HG02759 (cell line): ENCODE data around the gene APOA4.
"Not testable (repeated sequence)": the region's sequence is repeated elsewhere in the genome, so short reads cannot be mapped to it uniquely, and the experiment has no call there.

Experiments used
- ATAC-seq: cut with Tn5 transposase; IDR thresholded peaks from one replicate; pipeline ENCODE4 v1.9.1; 2021; ENCODE audit warnings: mild to moderate bottlenecking, moderate library complexity; ENCODE audit not compliant: unreplicated experiment

APOA4 gene

GRCh38 chr11:116804001-116804400, 19.1 kb downstream of the APOA4 start:
- no peak for ATAC-seq

DNA sequence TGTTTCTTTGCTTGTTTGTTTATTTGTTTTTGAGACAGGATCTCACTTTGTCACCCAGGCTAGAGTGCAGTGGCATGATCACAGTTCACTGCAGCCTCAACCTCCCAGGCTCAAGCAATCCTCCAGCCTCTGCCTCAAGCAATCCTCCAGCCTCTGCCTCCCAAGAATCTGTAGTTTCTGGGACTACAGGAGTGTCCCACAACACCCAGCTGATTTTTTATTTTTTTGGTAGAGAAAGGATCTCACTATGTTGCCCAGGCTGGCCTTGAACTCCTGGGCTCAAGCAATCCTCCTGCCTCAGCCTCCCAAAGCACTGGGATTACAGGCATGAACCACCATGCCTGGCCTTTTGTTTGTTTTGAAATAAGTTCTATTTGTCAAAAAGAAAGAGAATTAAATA, 21.4 kb downstream of the APOA4 start:
- ATAC-seq = not testable (repeated sequence)

- no peak for ATAC-seq
These were observed 22.5 kb downstream of the APOA4 start for GRCh38 chr11:116800610-116801009.

DNA sequence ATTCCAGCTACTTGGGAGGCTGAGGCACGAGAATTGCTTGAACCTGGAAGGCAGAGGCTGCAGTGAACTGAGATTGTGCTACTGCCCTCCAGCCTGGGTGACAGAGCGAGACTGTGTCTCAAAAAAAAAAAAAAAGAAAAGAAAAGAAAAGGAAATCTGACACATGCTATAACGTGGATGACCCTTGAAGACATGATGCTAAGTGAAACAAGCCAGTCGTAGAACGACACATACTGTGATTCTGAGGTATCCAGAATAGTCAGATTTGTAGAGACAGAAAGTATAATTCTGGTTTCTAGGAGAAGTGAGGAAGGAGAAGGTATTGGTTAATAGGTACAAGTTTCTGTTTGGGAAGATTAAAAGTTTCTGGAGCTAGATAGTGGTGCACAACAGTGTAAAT, 24.7 kb downstream of the APOA4 start:
- ATAC-seq = no peak

GRCh38 chr11:116797816-116798215, 25.3 kb downstream of the APOA4 start:
- no peak for ATAC-seq

- no peak for ATAC-seq
These were observed 26.6 kb downstream of the APOA4 start for GRCh38 chr11:116796548-116796947.

- no peak for ATAC-seq
These were observed 28.3 kb downstream of the APOA4 start for GRCh38 chr11:116794851-116795250.

GRCh38 chr11:116793772-116794097, 29.4 kb downstream of the APOA4 start:
- no peak for ATAC-seq

DNA sequence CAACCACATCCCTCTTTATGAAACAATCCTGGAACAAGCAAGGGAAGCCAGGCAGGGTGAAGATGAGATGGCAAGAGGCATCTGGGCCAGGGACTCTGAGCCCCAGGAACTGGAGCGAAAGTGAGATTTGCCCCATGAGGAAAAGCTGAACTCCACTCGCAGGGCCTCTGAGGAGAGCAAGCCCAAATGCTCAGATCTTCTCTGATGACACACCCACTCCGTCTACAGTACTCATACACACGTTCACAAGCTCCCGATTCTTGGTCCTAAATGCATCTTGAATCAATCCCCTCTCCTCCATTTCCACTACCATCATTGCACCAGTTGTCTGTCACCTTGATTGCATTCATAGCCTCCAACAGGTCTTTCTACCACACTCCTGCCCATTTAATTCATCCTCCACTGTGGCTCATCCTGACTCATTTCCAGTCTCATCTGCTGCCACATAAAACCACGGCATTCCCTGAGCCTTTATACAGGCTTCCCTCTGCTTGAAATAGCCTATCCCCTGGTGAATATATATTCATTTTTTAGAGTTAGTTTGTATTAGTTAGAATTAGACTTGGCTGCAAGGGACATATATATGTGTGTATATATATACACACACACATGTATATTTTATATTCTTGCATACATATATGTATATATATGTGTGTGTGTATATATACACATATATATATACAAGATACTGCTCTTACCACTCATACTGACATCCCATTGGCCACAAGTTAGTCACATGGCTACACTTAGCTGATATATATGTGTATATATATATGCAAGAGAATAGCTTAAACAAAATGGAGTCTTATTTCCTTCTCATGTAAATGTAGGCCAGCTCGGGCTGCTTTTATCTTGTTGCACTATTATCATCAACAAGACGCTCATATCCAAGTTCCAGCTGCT, 30.0 kb downstream of the APOA4 start:
- no peak for ATAC-seq

DNA sequence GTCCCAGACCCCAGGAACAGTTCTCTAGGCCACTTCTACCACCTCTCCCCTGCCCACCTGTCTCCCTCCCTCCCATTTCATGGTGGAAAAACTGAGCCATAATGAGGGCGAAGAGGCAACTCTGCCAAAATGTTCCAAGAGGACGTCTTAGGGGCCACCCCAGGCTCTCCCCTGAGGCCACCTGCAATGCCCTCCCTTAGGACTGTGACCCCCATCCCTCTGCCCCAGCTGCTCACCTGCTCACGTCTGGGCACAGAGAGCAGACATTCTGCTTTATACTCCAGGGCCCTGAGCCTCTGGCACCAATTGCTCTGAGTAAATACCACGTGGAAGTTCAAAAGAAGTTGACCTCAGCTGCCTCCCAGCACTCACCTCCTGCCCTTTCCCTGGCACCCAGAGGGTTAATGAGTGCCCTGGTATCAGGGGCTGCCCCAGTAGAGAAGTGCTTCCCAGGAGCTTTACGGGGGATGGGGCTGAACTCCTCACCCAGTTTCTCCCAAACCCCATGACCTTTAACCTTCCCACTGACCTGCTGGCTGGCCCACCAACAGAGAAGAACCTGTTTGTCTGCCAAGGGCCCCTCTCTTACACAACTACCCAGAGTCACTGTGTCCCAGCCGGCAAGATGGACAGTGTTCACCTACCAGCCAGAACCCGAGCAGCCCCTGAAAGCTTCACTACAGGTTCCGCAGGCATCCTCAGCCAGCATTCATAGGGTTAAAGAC, 30.8 kb downstream of the APOA4 start:
- no peak for ATAC-seq

DNA sequence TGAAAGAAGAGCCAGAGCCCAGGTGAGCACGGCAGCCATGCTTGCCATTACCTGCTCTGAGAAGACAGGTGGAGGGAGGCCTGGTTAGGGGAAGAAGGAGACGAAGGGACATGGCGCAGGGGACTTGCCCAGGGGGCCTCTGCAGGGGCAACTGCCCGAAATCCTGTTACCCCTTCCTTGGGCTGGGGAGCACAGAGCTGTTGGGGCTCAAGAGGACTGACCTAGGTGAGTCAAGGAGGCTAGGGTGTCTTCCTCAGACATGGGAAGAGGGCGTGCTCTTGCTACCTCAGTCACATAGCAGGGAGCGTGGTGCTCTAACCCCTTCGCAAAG, 31.3 kb downstream of the APOA4 start, which contains the start of gene APOA5:
APOA5 (minus strand) TSS at position 67 of the 331 bp plus-strand sequence; CDS start at position 48, 19 bp downstream.
- no peak for ATAC-seq

DNA sequence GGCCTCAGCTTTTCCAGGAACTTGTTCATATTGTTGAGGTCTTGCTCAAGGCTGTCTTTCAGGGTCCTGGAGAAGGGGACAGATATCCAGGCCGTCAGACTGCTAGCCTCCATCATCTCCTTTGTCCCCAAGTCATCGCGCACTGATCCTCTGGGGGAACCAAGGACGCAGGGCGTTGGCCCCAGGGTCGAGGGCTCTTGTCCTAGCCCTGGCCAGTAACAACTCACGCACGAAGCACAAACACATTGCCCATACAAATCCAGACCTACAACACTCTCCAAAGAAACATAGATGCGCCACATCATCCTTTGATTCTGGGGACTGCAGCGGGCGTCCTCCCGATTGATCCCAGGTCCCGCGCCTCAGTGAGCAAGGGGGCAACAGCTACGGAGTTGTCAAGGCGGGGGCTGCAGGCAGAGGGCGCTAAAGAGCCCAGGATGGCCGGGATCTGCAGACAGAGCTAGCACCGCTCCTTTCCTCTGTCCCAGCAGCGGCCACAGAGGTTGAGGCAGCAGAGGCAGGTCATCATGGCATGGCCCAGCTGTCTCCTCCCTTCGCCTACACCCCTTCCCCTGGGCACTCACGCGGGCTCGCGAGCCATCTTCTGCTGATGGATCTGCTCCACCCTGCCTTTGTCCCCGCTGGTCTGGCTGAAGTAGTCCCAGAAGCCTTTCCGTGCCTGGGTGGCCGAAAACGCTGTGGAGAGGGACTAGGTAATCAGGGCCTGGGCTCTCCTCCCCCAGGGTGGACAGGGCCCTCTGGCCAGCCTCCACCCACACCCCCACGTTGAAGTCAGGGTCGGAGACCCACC, 31.9 kb downstream of the APOA4 start:
- no peak for ATAC-seq

- ATAC-seq = no peak
These were observed 32.7 kb downstream of the APOA4 start for GRCh38 chr11:116790167-116791001.

GRCh38 chr11:116788975-116789374, 34.1 kb downstream of the APOA4 start:
- ATAC-seq = no peak

DNA sequence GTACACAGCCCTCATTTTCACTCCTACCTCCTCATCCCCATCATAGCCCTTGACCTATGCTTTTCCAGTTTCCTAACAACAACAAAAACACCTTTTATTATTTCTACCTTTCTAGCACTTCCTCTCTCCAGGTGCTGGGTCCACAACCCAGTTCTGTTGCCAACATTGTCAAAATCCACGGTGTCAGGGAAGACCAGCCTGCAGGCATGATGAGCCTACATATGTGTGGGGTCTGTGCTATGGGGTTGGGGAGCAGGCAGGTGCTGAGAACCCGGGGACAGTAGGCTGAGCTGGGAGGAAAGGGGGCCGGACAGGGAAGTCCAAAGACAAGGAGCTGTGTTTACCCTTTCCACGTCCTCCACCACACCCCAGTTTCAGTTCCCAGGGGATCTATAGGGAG, 34.6 kb downstream of the APOA4 start:
- ATAC-seq = no peak

DNA sequence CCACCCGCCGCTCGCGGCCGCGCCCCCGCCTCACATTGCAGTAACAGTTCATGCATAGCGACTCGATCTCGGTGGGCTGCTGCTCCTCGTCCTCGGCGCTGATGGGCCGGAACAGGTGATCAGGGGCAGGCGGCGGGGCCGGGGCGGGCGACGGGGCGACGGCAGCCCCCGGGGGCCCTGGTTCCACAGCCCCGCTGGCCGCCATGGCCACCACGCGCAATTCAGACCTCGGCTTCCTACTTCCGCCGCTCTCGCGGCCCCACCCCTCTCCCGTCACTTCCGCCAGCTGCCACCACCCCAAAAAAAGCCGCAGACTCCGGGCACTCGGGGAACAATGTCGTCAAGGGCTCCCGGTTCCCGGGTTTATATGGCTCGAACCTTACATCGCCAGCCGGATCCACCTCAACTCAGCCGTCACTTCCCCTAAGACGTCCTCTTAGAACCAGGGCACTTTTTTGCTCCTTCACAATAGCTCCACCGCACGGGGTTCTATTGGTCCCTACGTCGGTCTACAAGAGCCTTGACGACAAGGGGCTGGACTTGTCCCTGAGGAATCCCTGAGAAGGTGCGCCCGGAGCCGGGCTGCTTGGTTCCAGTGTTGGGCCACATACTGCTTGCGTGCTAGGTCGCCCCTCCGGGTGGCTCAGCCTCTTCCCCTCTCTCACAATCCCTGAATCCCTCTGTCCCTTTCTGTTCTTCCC, 35.2 kb downstream of the APOA4 start, which contains the start of gene ZPR1:
ZPR1 (minus strand) TSS at position 238 of the 701 bp plus-strand sequence; CDS start at position 205, 33 bp downstream.
- ATAC-seq = peak; percentile 92

- peak; percentile 28 for ATAC-seq
These were observed 35.7 kb downstream of the APOA4 start for GRCh38 chr11:116787436-116787785.

DNA sequence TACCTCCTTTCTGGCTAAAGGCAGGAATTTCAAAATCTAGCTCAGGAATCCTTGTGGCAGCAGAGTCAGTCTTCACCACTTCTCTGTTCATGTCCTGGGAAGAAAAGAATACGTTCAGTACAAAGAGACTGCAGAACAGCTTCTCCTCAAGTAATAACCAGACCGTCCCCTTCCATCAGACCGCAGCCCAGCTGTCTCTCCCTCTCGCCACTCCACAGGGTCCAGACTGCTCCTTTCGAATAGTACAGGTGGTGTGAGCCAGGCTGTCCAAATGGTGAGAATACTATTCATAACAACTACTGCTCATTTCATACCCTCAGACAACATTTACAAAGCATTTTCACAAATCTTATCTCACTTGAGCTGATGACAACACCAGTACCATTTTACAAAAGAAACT, 36.1 kb downstream of the APOA4 start:
- no peak for ATAC-seq

DNA sequence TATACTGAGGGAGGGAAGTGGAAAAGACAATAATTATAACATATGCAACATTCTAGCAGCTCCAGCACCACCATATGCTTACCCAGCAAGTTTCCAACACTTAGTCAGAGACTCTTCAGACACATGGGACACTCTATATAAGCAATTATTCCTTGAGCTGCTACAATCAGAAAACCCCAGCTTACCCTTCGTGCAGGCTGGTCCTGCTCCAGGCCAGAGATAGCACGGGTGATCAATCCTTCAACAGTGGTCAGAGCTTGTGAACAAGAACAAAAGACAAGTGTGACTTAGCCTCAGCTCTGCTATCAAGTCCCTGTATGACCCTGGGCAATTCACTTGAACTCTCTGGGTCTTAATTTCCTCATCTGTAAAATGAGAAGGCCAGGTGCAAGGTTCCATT, 36.8 kb downstream of the APOA4 start:
- ATAC-seq = no peak

DNA sequence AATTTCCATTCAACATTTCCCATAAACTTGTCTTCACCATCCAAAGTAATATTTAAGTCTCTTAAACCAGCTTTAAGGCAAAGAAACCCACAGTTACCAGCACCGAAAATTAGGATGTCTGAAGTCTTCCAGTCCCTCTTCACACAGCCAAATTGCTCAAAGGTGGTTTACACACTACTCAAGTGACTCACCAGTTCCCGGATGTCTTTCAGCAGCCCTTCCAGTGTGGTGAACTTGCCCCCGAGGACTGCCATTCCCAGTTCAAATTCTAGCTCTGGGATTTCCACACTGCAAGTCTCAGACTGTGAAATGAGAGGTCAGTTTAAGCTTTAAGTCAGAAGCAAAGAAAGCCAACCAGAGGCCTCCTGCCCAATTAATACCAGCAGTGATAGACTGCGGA, 40.4 kb downstream of the APOA4 start:
- ATAC-seq = no peak
